DMS 273 (cell line): Measurements from ENCODE around the gene RBM8A.
"Not testable (repeated sequence)": the region's sequence is repeated elsewhere in the genome, so short reads cannot be mapped to it uniquely, and the experiment has no call there.

ENCODE experiments used
- DNase-seq: peaks from one replicate; lab custom pipeline; 2025; ENCODE audit not compliant: unreplicated experiment; lab: John Stamatoyannopoulos, UW

Gene RBM8A

GRCh38 chr1:145956781-145957442, 29.6 kb upstream of the RBM8A start:
- DNase-seq, result peak; percentile 61

- no peak for DNase-seq
Observed at GRCh38 chr1:145956361-145956760, 29.1 kb upstream of the RBM8A start.

- no peak for DNase-seq
Observed at GRCh38 chr1:145955436-145955835, 28.2 kb upstream of the RBM8A start.

- no peak for DNase-seq
Observed at GRCh38 chr1:145953861-145954260, 26.6 kb upstream of the RBM8A start.

GRCh38 chr1:145952903-145953302, 25.6 kb upstream of the RBM8A start:
- DNase-seq, result no peak

GRCh38 chr1:145951526-145951925, 24.2 kb upstream of the RBM8A start:
- no peak for DNase-seq

GRCh38 chr1:145949219-145949618, 21.9 kb upstream of the RBM8A start:
- DNase-seq, result peak; percentile 55

GRCh38 chr1:145947551-145947950, 20.3 kb upstream of the RBM8A start:
- DNase-seq, result no peak

GRCh38 chr1:145946477-145946986, 19.2 kb upstream of the RBM8A start:
- DNase-seq, result no peak

- no peak for DNase-seq
Observed at GRCh38 chr1:145944532-145944931, 17.2 kb upstream of the RBM8A start.

- no peak for DNase-seq
Observed at GRCh38 chr1:145942871-145943270, 15.6 kb upstream of the RBM8A start.

GRCh38 chr1:145942405-145942804, 15.1 kb upstream of the RBM8A start:
- no peak for DNase-seq

- DNase-seq, result no peak
Observed at GRCh38 chr1:145937436-145937835, 10.2 kb upstream of the RBM8A start.

GRCh38 chr1:145936247-145936646, 9.0 kb upstream of the RBM8A start:
- no peak for DNase-seq

- DNase-seq, result no peak
Observed at GRCh38 chr1:145935708-145936107, 8.4 kb upstream of the RBM8A start.

GRCh38 chr1:145932522-145933009, 5.3 kb upstream of the RBM8A start:
- not testable (repeated sequence) for DNase-seq

- DNase-seq, result no peak
Observed at GRCh38 chr1:145927916-145928643, 796 bp upstream of the RBM8A start.

GRCh38 chr1:145926686-145927062, 610 bp downstream of the RBM8A start:
- DNase-seq, result peak; percentile 47

- no peak for DNase-seq
Observed at GRCh38 chr1:145922266-145922665, 5.0 kb downstream of the RBM8A start.

GRCh38 chr1:145920297-145920696, 7.0 kb downstream of the RBM8A start:
- not testable (repeated sequence) for DNase-seq

- peak; percentile 32 for DNase-seq
Observed at GRCh38 chr1:145918992-145919939, 8.0 kb downstream of the RBM8A start.
